ENCODE measurements around the gene PARN. TPM values are rescaled to one million over a fixed set of nuclear protein-coding genes. Genes with fewer than 3 reads are reported as not detected.

The PARN gene
- total RNA-seq (10 to 100 TPM; 33.6 to 75.3 (median 41.2) TPM), polyA plus RNA-seq (10 to 100 TPM; 14.4 to 19.4 (median 16.2) TPM)

DNA sequence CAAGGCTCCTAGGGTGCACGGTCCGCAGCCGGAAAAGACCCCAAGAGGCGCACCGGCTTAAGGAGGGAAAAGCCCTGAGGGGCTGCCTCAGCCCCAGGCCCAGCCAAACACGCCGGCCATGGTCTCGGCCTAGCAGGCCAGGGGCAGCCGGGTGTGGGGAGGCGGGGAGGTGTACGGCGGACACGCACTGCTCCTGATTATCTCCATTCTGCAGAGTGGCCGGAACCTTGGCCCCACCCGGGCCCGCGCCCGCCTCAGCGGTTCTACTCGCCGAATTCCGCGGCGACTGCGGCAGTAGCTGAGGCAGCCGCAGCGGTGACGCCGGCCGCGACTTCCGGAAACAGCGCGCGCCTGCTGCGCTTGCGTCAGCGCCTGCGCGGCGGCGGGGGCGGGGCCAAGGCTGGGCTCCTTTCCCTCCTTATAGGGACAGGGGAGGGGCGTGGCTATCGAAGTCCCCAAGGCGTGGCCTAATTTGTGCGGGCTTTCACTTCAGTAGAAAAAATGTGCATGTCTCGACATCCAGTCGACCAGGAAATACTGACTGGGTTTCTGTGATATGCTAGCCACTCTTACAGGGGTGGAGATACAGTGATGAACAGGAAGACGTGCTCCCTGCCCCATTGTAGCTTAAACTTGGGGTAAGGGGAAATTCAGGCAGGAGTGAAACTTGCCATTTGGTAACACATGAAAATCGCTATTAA lies at the start of gene PARN:
Gene PARN, minus strand, starts transcription at position 342 of the 701 bp plus-strand sequence. Its CDS starts 135 bp downstream, at position 207.
- no peaks in the 10 kb centered on the region for H3K27me3 ChIP-seq
- H3K27ac ChIP-seq: peak within 1 kb of the TSS; percentile 89 to 94 (median 92)
- H3K9me3 ChIP-seq: no peaks in the 10 kb centered on the region
- 1% methylated on average over 51 of the region's 51 CpGs for WGBS, 2 donors
- intact Hi-C loops (cut with DNase I): loop anchor here (10.0 kb wide), 1 partner anchor 345 kb away; no protein-coding TSS in a partner anchor
- peak in 2 of 4 donors; percentile 30 to 34 for TF ChIP-seq EP300 (IDR thresholded peaks at IDR 0.05)
- TF ChIP-seq, protein P1, sequence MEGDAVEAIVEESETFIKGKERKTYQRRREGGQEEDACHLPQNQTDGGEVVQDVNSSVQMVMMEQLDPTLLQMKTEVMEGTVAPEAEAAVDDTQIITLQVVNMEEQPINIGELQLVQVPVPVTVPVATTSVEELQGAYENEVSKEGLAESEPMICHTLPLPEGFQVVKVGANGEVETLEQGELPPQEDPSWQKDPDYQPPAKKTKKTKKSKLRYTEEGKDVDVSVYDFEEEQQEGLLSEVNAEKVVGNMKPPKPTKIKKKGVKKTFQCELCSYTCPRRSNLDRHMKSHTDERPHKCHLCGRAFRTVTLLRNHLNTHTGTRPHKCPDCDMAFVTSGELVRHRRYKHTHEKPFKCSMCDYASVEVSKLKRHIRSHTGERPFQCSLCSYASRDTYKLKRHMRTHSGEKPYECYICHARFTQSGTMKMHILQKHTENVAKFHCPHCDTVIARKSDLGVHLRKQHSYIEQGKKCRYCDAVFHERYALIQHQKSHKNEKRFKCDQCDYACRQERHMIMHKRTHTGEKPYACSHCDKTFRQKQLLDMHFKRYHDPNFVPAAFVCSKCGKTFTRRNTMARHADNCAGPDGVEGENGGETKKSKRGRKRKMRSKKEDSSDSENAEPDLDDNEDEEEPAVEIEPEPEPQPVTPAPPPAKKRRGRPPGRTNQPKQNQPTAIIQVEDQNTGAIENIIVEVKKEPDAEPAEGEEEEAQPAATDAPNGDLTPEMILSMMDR (IDR thresholded peaks at IDR 0.05): no peak
- peak; percentile 89 to 93 for TF ChIP-seq POLR2A (IDR thresholded peaks at IDR 0.05)
- TF ChIP-seq POLR2AphosphoS5 (IDR thresholded peaks at IDR 0.05): peak; percentile 93 to 98 (median 97)
- peaks cover 0 to 41% (median 39%) of the 10 kb centered on the region in 4 donors for H3K4me1 ChIP-seq
- DNase-seq: peak; percentile 98
- H3K36me3 ChIP-seq: peaks cover 5 to 32% (median 15%) of the 10 kb centered on the region in 4 donors
- peak within 1 kb of the TSS; percentile 70 to 95 (median 92) for H3K4me3 ChIP-seq

DNA sequence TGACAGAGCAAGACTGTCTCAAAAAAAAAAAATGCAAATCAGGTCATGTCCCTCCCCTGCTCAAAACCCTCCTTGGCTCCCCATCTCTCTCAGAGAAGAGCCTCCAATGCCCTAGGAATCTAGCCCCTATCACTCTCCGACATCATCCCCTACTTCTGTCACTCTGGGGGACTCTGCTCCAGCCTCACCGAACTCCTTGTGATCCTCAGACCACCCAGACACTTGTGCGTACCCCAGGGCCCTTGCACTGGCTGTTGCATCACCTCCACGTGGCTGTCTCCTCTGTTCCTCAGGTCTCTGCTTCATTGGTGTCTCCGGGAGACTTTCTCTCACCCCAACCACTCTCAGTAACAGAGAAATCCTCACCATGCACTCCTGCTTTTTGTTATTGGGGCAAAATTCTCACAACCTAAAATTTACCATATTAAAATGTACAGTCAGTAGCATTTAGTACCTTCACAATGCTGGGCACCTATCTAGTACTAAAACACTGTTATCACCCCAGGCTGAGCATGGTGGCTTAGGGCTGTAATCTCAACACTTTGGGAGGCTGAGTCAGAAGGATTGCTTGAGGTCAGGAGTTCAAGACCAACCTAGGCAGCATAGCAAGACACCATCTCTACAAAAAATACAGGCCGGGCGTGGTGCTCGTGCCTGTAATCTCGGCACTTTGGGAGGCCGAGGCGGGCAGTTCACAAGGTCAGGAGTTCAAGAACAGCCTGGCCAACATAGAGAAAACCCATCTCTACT lies 48.9 kb upstream of the PARN start:
- no peak for DNase-seq

GRCh38 chr16:14677627-14678026 lies 47.6 kb upstream of the PARN start:
- TF ChIP-seq EP300 (IDR thresholded peaks at IDR 0.05) (no peak), POLR2AphosphoS5 (IDR thresholded peaks at IDR 0.05) (no peak), POLR2A (IDR thresholded peaks at IDR 0.05) (no peak)
- TF ChIP-seq, protein P1 (IDR thresholded peaks at IDR 0.05): no peak
- Histone ChIP-seq H3K9me3 (no peaks in the 10 kb centered on the region), H3K27me3 (no peaks in the 10 kb centered on the region), H3K4me1 (no peaks in the 10 kb centered on the region), H3K36me3 (no peaks in the 10 kb centered on the region), H3K4me3 (no peak overlapping the region), H3K27ac (no peak overlapping the region)
- 95 to 98% methylated on average over 5 of the region's 5 CpGs for WGBS, 2 donors
- intact Hi-C loops (cut with DNase I): no loop called here
- no peak for DNase-seq

More for the DNA sequence above, 48.9 kb upstream of the PARN start:
- no peak for TF ChIP-seq EP300 (IDR thresholded peaks at IDR 0.05)
- no peak for TF ChIP-seq POLR2AphosphoS5 (IDR thresholded peaks at IDR 0.05)
- TF ChIP-seq POLR2A (IDR thresholded peaks at IDR 0.05): no peak
- TF ChIP-seq, protein P1 (IDR thresholded peaks at IDR 0.05): no peak
- intact Hi-C loops (cut with DNase I): no loop called here
- Histone ChIP-seq H3K4me3 (no peak overlapping the region), H3K27me3 (no peaks in the 10 kb centered on the region), H3K36me3 (no peaks in the 10 kb centered on the region), H3K27ac (no peak overlapping the region), H3K4me1 (no peaks in the 10 kb centered on the region), H3K9me3 (no peaks in the 10 kb centered on the region)
- WGBS, 2 donors: 84% methylated on average over 11 of the region's 11 CpGs

DNA sequence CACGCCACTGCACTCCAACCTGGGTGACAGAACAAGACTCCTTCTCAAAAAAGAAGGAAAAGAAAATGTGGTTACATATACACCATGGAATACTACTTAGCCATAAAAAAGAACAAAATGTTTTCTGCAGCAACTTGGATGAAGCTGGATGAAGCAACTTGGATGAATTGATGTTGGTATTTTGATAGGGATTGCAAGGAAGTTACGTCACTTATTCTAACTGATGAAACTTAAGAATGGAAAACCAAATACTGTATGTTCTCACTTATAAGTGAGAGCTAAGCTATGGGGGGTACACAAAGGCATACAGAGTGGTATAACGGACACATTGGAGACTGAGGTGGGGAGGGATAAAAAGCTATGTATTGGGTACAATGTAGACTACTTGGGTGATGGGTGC lies 46.6 kb upstream of the PARN start:
- no peaks in the 10 kb centered on the region for H3K4me1 ChIP-seq
- WGBS, 2 donors: 94 to 95% methylated on average over 3 of the region's 3 CpGs
- DNase-seq: no peak
- H3K4me3 ChIP-seq: no peak overlapping the region
- TF ChIP-seq POLR2A (IDR thresholded peaks at IDR 0.05): no peak
- TF ChIP-seq, protein P1 (IDR thresholded peaks at IDR 0.05): no peak
- no peak for TF ChIP-seq EP300 (IDR thresholded peaks at IDR 0.05)
- no peak for TF ChIP-seq POLR2AphosphoS5 (IDR thresholded peaks at IDR 0.05)
- no peak overlapping the region for H3K27ac ChIP-seq
- intact Hi-C loops (cut with DNase I): no loop called here
- no peaks in the 10 kb centered on the region for H3K36me3 ChIP-seq
- H3K9me3 ChIP-seq: no peaks in the 10 kb centered on the region
- H3K27me3 ChIP-seq: no peaks in the 10 kb centered on the region

Data from sigmoid colon (tissue), 7 donors.